Activated CD8-positive, alpha-beta memory T cell treated with anti-CD3 and anti-CD28 coated beads for 36 hours (primary cell): Measurements from ENCODE around the gene VGLL4. TPM values are rescaled to one million over a fixed set of nuclear protein-coding genes. Genes with fewer than 3 reads are reported as not detected.

Experiments
- CTCF ChIA-PET: fragments of 350-600 bp; sonication (Branson Sonifier 250); formaldehyde crosslinking; loops from one replicate; lab custom pipeline; 2021; ENCODE audit warnings: antibody characterized with exemption; lab: Charles Lee
- POLR2A ChIA-PET: fragments of 350-600 bp; sonication (Branson Sonifier 250); formaldehyde crosslinking; loops from one replicate; lab custom pipeline; 2021; ENCODE audit warnings: antibody characterized with exemption; lab: Charles Lee
- total RNA-seq, 2 experiments: library from RNA; stranded (reverse); gene quantifications; one replicate each; pipeline ENCODE4 v1.2.3, GENCODE V29; 2021

VGLL4 gene
- total RNA-seq, 2 experiments from 2014 or later = 47.7 to 50.3 TPM

DNA sequence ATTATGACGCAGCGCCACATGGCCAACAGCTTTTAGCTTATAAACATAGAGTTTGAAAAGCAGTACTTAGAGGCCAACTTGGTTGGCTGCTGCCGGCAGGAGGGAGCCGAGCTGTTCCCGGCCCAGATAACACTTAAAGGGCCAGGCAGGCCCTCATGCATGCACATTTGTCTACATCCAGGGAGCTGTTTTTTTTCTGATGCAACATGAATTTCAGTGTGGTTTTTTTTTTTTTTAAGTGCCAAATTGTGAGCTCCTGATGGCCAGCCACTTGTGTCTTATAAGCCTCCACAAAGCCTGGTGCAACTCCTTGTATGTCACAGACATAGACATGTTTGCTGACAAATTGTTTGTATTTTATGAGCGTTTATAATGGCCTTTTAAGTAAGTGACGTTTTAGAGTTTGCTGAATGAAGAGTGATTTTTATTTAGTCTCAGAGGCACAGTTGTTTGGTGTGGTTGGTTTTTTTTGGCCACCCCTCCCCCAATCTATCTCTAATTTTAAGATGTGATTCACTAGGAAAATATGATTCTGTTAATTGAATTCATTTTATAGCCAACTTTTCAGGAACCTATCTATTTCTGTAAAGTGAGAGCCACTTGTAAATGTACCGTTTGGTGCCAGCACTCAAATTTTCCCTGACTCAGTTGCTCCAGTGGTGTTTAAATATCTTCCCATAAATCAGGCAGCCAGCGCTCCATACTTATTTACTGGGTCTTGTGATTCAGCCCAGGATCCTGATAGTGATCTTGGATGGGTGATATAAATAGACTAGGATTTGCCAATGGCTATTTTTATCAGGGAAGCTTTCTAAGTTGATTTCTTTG is 134.3 kb downstream of the VGLL4 start:
- POLR2A ChIA-PET = no interaction called here
- CTCF ChIA-PET = no interaction called here

DNA sequence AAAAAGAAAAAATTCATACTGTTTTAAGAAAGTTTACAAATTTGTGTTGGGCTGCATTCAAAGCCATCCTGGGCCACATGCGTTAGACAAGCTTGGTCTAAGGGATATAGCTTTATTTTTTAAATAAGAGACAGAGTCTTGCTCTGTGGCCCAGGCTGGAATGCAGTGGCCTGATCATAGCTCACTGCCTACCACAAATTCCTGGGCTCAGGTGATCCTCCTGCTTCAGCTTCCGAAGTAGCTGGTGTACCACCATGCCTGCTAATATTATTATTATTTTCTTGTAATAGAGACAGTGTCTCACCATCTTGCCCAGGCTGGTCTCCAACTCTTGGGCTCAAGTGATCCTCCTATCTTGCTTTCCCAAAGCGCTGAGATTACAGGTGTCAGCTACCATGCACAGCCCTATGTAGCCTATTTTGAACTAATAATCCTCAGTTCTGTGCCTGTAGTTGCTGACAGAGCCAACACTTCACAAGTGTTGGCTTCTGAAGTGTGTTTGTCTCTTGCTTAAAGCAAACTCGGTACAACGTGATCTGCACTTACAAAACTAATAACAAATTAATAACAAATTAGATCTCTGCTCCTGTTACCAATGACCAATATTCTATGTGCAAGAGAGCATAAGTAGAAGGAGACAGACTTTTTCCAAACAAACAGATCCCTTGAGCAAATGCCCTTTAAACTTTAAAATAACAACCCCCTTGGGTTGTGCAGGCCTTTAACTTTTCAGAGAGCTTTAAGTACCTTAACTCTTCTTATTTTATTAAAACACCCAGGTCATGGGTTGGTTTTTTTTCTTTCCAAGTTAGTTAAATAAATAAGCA is 135.2 kb downstream of the VGLL4 start:
- CTCF ChIA-PET = no interaction called here
- POLR2A ChIA-PET = no interaction called here

GRCh38 chr3:11507719-11508118 is 136.0 kb downstream of the VGLL4 start:
- ChIA-PET CTCF (no interaction called here), POLR2A (no interaction called here)

Other genes with a start within 250 kb of the VGLL4 start
- 10 to 100 TPM; 24.7 to 25.5 TPM for gene TAMM41, start 203.0 kb upstream of the VGLL4 start, total RNA-seq